HCT116 (cell line): ENCODE data around the gene TMEM38A. TPM values are rescaled to one million over a fixed set of nuclear protein-coding genes. Genes with fewer than 3 reads are reported as not detected.

Experiments
- ATAC-seq: fragments of 200-7000 bp; cut with Tn5 transposase; 2 replicates; pipeline ENCODE4 v1.9.1; 2020; ENCODE audit warnings: mild to moderate bottlenecking, moderate library complexity
- BruUV-seq: library from RNA; stranded (reverse); fragments of 400-500 nt; replicated peaks from 2 replicates; lab custom pipeline; 2021; lab: Mats Ljungman, UMichigan
- CTCF ChIA-PET: fragments of 300-600 bp; sonication (Branson Sonifier 250); formaldehyde crosslinking; loops from one replicate; lab custom pipeline; 2021; ENCODE audit warnings: antibody characterized with exemption; lab: Charles Lee
- POLR2A ChIA-PET: fragments of 300-600, 350-600 bp; sonication (Branson Sonifier 250); formaldehyde crosslinking; loops from one replicate; lab custom pipeline; 2021; ENCODE audit warnings: antibody characterized with exemption; lab: Charles Lee
- RAD21 ChIA-PET, 2 experiments: fragments of 300-600 bp; sonication (Branson Sonifier 250); formaldehyde crosslinking; loops; one replicate each; lab custom pipeline; 2023; ENCODE audit warnings: low total read pairs in 2 of 2; ENCODE audit not compliant: uncharacterized antibody in 2 of 2, unreplicated experiment in 2 of 2, low non-redundant PET in 1 of 2; lab: Charles Lee
- DNase-seq: peaks from one replicate; pipeline ENCODE4 v3.0.0-alpha.2; 2010; ENCODE audit warnings: low read depth, low spot score
- H2AFZ ChIP-seq: fragments of 200-600 bp; shearing (Covaris generic), sonication (generic); 2 replicates; pipeline ENCODE4 v1.6.1; 2017; ENCODE audit warnings: low read depth, mixed run types, mixed read lengths, antibody characterized with exemption, low read length; ENCODE audit not compliant: poor library complexity, severe bottlenecking
- H3K27ac ChIP-seq: 2 replicates; pipeline ENCODE4 v1.5.1; 2012; ENCODE audit warnings: low read depth, low read length
- H3K27me3 ChIP-seq: fragments of 200-600 bp; sonication (generic); 2 replicates; pipeline ENCODE4 v1.6.1; 2016; ENCODE audit warnings: mixed run types, low read length, mixed read lengths; ENCODE audit not compliant: insufficient read depth
- H3K36me3 ChIP-seq, 2 experiments: fragments of 200-500 bp in 1 of 2; fragments of 200-600 bp in 1 of 2; sonication (Bioruptor generic) in 1 of 2; sonication (generic) in 1 of 2; 2 replicates each; pipeline versions ENCODE4 v1.5.1 to v1.6.1; 2014 to 2016; ENCODE audit warnings: low read length in 2 of 2, inconsistent platforms in 1 of 2, mixed read lengths in 1 of 2, mixed run types in 1 of 2; ENCODE audit not compliant: insufficient read depth in 2 of 2, control insufficient read depth in 1 of 2
- H3K4me1 ChIP-seq, 2 experiments: fragments of 200-600 bp in 1 of 2; sonication (generic) in 1 of 2; 2 replicates each; pipeline versions ENCODE4 v1.5.1 to v1.6.1; 2012 to 2017; ENCODE audit warnings: low read length in 2 of 2, inconsistent platforms in 1 of 2, mild to moderate bottlenecking in 1 of 2, mixed read lengths in 1 of 2, mixed run types in 1 of 2, moderate library complexity in 1 of 2; ENCODE audit not compliant: insufficient read depth in 2 of 2, control insufficient read depth in 1 of 2
- H3K4me2 ChIP-seq: fragments of 200-600 bp; sonication (generic); 2 replicates; pipeline ENCODE4 v1.6.1; 2017; ENCODE audit warnings: mixed run types, low read length, mixed read lengths
- H3K4me3 ChIP-seq, 2 experiments: fragments of 200-600 bp in 1 of 2; sonication (generic) in 1 of 2; replicated peaks in 1 of 2; 2 replicates each; pipeline ENCODE4 v1.5.1; 2011 to 2016; ENCODE audit warnings: low read length in 2 of 2, control low read depth in 1 of 2, low read depth in 1 of 2, mild to moderate bottlenecking in 1 of 2, mixed read lengths in 1 of 2, mixed run types in 1 of 2
- H3K79me2 ChIP-seq: fragments of 200-600 bp; sonication (generic); 2 replicates; pipeline ENCODE4 v1.6.1; 2017; ENCODE audit warnings: mild to moderate bottlenecking, mixed run types, low read length, moderate library complexity, mixed read lengths; ENCODE audit not compliant: insufficient read depth
- H3K9ac ChIP-seq: fragments of 200-600 bp; sonication (generic); 2 replicates; pipeline ENCODE4 v1.6.1; 2016; ENCODE audit warnings: low read length, mixed read lengths
- H3K9me2 ChIP-seq: fragments of 200-600 bp; sonication (generic), shearing (Covaris generic); 2 replicates; pipeline ENCODE4 v1.6.1; 2017; ENCODE audit warnings: mixed run types, mild to moderate bottlenecking, moderate library complexity; ENCODE audit not compliant: insufficient read depth
- H3K9me3 ChIP-seq, 2 experiments: fragments of 200-500 bp in 1 of 2; fragments of 200-600 bp in 1 of 2; sonication (Bioruptor generic) in 1 of 2; sonication (generic) in 1 of 2; 2 replicates each; pipeline ENCODE4 v1.6.1; 2014 to 2017; ENCODE audit warnings: low read length in 2 of 2, mixed read lengths in 2 of 2, inconsistent platforms in 1 of 2, low read depth in 1 of 2, mild to moderate bottlenecking in 1 of 2, mixed run types in 1 of 2, moderate library complexity in 1 of 2; ENCODE audit not compliant: control insufficient read depth in 1 of 2, insufficient read depth in 1 of 2
- H4K20me1 ChIP-seq: fragments of 200-600 bp; sonication (generic), shearing (Covaris generic); 2 replicates; pipeline ENCODE4 v1.6.1; 2017; ENCODE audit warnings: mixed run types, mild to moderate bottlenecking, moderate library complexity; ENCODE audit not compliant: insufficient read depth
- EGR1 ChIP-seq: IDR thresholded peaks from 2 replicates; pipeline ENCODE4 v1.6.1; 2012; ENCODE audit warnings: low read depth
- ELF1 ChIP-seq: IDR thresholded peaks from 2 replicates; pipeline ENCODE4 v1.6.1; 2012; ENCODE audit warnings: low read depth, borderline replicate concordance
- JUND ChIP-seq: IDR thresholded peaks from 2 replicates; pipeline ENCODE4 v1.6.1; 2012
- POLR2AphosphoS5 ChIP-seq: IDR thresholded peaks from 2 replicates; pipeline ENCODE4 v1.6.1; 2011; ENCODE audit warnings: mild to moderate bottlenecking, low read depth, low read length, moderate library complexity
- SP1 ChIP-seq: IDR thresholded peaks from 2 replicates; pipeline ENCODE4 v1.6.1; 2012; ENCODE audit warnings: low read depth
- YY1 ChIP-seq: IDR thresholded peaks from 2 replicates; pipeline ENCODE4 v1.6.1; 2011; ENCODE audit warnings: low read length, low read depth, moderate library complexity, mild to moderate bottlenecking; ENCODE audit not compliant: insufficient replicate concordance; ENCODE audit errors: extremely low read depth
- ZNF274 ChIP-seq: fragments of 200-500 bp; sonication (Bioruptor generic); IDR thresholded peaks from 2 replicates; pipeline ENCODE4 v1.6.1; 2014; ENCODE audit warnings: mild to moderate bottlenecking, low read depth, low read length, inconsistent platforms
- intact Hi-C: fragments of 100-400 bp; cut with micrococcal nuclease; formaldehyde crosslinking; loops from 2 replicates; pipeline ENCODE4 v1.10.0; 2022
- total RNA-seq: library from RNA; stranded (reverse); gene quantifications from one replicate; pipeline ENCODE4 v1.2.1, GENCODE V29; 2021; ENCODE audit not compliant: unreplicated experiment
- TF ChIP-seq, protein P1 (sequence below), 3 experiments: fragments of 200-600 bp in 1 of 3; sonication (generic) in 1 of 3; IDR thresholded peaks in 2 of 3; conservative IDR thresholded peaks in 1 of 3; 2 replicates each; pipeline ENCODE4 v1.5.1; 2012 to 2017; ENCODE audit warnings: low read depth in 2 of 3, low read length in 2 of 3, antibody characterized with exemption in 1 of 3, borderline replicate concordance in 1 of 3, control low read depth in 1 of 3, mild to moderate bottlenecking in 1 of 3, mixed read lengths in 1 of 3, mixed run types in 1 of 3, moderate library complexity in 1 of 3; ENCODE audit not compliant: insufficient read depth in 1 of 3
- TF ChIP-seq, protein P2 (sequence below): IDR thresholded peaks from 2 replicates; pipeline ENCODE4 v1.6.1; 2012; ENCODE audit warnings: low read depth

TMEM38A gene
- total RNA-seq, 1 experiment from 2014 or later = 9.0 TPM

DNA sequence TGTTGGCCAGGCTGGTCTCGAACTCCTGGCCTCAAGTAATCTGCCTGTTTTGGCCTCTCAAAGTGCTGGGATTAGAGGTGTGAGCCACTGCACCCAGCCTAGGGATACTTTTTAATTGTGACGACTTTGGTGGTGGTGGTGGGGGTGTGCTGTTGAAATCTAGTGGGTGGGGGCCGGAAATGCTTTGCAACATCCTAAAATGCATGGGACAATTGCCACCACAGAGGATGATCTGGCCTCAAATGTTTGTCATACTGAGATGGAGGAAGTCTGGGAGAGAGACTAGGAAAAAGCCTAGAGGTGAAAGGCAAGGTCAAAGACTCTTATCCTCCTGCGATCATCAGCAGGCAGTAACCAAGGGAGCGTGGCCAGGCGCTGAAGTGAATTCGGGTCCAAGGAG is 60.1 kb downstream of the TMEM38A start:
- Histone ChIP-seq H3K27me3 (no peaks in the 10 kb centered on the region), H3K79me2 (no peaks in the 10 kb centered on the region), H3K4me2 (no peak overlapping the region), H3K36me3 (no peaks in the 10 kb centered on the region), H4K20me1 (no peaks in the 10 kb centered on the region), H3K9me3 (no peaks in the 10 kb centered on the region; a peak in 1 of 4 replicates)
- no peak for DNase-seq
- RAD21 ChIA-PET = no interaction called here
- TF ChIP-seq, protein P1, sequence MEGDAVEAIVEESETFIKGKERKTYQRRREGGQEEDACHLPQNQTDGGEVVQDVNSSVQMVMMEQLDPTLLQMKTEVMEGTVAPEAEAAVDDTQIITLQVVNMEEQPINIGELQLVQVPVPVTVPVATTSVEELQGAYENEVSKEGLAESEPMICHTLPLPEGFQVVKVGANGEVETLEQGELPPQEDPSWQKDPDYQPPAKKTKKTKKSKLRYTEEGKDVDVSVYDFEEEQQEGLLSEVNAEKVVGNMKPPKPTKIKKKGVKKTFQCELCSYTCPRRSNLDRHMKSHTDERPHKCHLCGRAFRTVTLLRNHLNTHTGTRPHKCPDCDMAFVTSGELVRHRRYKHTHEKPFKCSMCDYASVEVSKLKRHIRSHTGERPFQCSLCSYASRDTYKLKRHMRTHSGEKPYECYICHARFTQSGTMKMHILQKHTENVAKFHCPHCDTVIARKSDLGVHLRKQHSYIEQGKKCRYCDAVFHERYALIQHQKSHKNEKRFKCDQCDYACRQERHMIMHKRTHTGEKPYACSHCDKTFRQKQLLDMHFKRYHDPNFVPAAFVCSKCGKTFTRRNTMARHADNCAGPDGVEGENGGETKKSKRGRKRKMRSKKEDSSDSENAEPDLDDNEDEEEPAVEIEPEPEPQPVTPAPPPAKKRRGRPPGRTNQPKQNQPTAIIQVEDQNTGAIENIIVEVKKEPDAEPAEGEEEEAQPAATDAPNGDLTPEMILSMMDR (IDR thresholded peaks at IDR 0.05 in 2 of 3, conservative IDR thresholded peaks at IDR 0.05 in 1 of 3; ENCODE audit: borderline replicate concordance in 1 of 3, insufficient read depth in 1 of 3, low read depth in 2 of 3, low read length in 2 of 3) = no peak
- no peak for TF ChIP-seq SP1
- no peak for TF ChIP-seq JUND
- no peak for TF ChIP-seq POLR2AphosphoS5
- TF ChIP-seq YY1 = no peak
- no peak for TF ChIP-seq EGR1
- TF ChIP-seq, protein P2, sequence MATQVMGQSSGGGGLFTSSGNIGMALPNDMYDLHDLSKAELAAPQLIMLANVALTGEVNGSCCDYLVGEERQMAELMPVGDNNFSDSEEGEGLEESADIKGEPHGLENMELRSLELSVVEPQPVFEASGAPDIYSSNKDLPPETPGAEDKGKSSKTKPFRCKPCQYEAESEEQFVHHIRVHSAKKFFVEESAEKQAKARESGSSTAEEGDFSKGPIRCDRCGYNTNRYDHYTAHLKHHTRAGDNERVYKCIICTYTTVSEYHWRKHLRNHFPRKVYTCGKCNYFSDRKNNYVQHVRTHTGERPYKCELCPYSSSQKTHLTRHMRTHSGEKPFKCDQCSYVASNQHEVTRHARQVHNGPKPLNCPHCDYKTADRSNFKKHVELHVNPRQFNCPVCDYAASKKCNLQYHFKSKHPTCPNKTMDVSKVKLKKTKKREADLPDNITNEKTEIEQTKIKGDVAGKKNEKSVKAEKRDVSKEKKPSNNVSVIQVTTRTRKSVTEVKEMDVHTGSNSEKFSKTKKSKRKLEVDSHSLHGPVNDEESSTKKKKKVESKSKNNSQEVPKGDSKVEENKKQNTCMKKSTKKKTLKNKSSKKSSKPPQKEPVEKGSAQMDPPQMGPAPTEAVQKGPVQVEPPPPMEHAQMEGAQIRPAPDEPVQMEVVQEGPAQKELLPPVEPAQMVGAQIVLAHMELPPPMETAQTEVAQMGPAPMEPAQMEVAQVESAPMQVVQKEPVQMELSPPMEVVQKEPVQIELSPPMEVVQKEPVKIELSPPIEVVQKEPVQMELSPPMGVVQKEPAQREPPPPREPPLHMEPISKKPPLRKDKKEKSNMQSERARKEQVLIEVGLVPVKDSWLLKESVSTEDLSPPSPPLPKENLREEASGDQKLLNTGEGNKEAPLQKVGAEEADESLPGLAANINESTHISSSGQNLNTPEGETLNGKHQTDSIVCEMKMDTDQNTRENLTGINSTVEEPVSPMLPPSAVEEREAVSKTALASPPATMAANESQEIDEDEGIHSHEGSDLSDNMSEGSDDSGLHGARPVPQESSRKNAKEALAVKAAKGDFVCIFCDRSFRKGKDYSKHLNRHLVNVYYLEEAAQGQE = no peak
- TF ChIP-seq ELF1 = no peak
- TF ChIP-seq ZNF274 = no peak
- TF ChIP-seq, all 23 proteins: peak for 0
- no peak overlapping the region for H3K27ac ChIP-seq
- H3K4me3 ChIP-seq = no peak overlapping the region
- no peak overlapping the region for H3K9ac ChIP-seq
- POLR2A ChIA-PET = no interaction called here
- H3K4me1 ChIP-seq = peaks cover 23 to 30% of the 10 kb centered on the region in 2 experiments
- H2AFZ ChIP-seq = no peak overlapping the region
- H3K9me2 ChIP-seq = no peaks in the 10 kb centered on the region
- CTCF ChIA-PET = no interaction called here
- no TSS peak for BruUV-seq
- intact Hi-C loops = no loop called here
- no peak for ATAC-seq
